Fibroblast of the aortic adventitia (primary cell): ENCODE measurements around the gene DDX23. TPM values are rescaled to one million over a fixed set of nuclear protein-coding genes. Genes with fewer than 3 reads are reported as not detected.

Experiments used
- DNase-seq: peaks from one replicate; pipeline ENCODE4 v3.0.0-alpha.2; 2010; ENCODE audit warnings: low read depth
- H3K4me3 ChIP-seq: 2 replicates; pipeline ENCODE4 v1.5.1; 2011; ENCODE audit warnings: low read depth, mild to moderate bottlenecking, control low read depth, low read length, moderate library complexity
- total RNA-seq: library from RNA; depleted of rRNA; stranded (reverse); fragments of >200 nt; gene quantifications from 2 replicates; pipeline ENCODE4 v1.2.3, GENCODE V29; 2012; ENCODE audit warnings: low replicate concordance
- TF ChIP-seq, protein P1 (sequence below): IDR thresholded peaks from 2 replicates; pipeline ENCODE4 v1.5.1; 2011; ENCODE audit warnings: mild to moderate bottlenecking, low read length, control low read depth, inconsistent platforms; ENCODE audit not compliant: insufficient read depth

DDX23 gene
- total RNA-seq, 1 donor, result 54.1 TPM

DNA sequence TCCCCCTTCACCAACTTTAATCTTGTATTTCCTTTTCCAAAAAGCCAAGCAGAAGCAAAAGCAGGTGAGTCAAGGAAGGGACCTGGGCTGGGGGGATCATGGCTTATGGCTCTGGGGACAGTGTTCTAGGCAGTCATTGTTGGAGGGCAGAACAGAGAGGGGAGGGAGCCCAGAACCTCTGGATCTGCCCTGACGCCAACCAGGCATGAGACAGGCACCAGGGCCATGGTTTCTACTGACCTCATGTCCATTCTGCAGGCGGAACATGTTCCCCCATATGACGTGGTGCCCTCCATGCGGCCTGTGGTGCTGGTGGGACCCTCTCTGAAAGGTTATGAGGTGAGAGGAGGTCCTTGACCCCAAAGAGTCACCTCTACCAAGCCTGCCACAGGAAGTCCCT is 27.1 kb downstream of the DDX23 start:
- DNase-seq, result no peak
- TF ChIP-seq, protein P1, sequence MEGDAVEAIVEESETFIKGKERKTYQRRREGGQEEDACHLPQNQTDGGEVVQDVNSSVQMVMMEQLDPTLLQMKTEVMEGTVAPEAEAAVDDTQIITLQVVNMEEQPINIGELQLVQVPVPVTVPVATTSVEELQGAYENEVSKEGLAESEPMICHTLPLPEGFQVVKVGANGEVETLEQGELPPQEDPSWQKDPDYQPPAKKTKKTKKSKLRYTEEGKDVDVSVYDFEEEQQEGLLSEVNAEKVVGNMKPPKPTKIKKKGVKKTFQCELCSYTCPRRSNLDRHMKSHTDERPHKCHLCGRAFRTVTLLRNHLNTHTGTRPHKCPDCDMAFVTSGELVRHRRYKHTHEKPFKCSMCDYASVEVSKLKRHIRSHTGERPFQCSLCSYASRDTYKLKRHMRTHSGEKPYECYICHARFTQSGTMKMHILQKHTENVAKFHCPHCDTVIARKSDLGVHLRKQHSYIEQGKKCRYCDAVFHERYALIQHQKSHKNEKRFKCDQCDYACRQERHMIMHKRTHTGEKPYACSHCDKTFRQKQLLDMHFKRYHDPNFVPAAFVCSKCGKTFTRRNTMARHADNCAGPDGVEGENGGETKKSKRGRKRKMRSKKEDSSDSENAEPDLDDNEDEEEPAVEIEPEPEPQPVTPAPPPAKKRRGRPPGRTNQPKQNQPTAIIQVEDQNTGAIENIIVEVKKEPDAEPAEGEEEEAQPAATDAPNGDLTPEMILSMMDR, result no peak

DNA sequence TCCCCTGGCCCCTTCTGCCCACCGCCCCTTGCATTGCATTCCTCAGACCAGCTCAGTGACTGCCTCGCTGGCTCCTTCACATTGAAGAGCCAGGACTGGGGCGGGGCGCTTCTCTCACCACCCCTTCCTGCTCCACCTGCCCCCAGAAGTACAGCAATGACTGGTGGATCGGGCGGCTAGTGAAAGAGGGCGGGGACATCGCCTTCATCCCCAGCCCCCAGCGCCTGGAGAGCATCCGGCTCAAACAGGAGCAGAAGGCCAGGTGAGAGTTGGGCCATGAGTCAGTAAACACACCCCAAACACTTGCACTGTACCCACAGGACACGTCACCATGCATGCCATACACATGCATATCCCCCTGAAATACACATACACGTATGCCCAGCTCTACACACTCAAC is 27.9 kb downstream of the DDX23 start:
- TF ChIP-seq, protein P1, result no peak
- DNase-seq, result no peak

More for the DNA sequence above, 27.1 kb downstream of the DDX23 start:
- no peak overlapping the region for H3K4me3 ChIP-seq

DNA sequence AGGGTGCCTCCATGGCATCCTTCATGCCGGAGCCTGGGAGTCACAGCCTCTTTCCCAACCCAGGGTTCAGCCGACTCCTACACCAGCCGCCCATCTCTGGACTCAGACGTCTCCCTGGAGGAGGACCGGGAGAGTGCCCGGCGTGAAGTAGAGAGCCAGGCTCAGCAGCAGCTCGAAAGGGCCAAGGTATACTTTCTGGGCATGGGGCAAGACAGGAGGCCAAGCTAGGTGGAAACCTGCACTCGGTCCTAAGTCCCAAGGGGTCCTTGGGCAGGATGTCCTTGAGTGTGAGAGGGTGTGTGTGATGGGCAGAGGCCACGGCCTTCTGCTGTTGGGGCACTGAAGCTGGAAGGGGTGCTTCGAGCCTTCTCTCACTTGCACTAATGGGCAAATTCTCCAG is 28.7 kb downstream of the DDX23 start:
- H3K4me3 ChIP-seq, result no peak overlapping the region
- TF ChIP-seq, protein P1, result no peak
- no peak for DNase-seq

More for the DNA sequence above, 27.9 kb downstream of the DDX23 start:
- H3K4me3 ChIP-seq, result no peak overlapping the region

DNA sequence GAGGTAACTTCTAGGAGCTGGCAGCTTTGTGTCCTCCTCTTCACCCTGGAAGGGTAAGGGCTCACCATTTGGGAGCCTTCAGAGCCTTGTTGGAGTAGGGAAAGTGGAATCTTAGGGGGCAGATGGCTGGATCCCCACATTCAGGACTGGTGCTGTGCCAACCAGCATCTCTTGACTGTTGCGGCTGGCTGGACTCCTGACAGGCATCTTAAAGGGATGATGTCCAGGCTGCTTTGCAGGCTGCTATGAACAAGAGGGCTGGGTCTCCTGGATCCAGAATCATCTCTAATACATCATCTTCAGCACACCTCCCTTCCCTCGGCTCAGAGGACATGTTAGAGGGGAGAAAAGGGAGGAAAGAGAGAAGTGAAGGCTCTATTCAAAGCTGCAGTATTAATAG is 29.3 kb downstream of the DDX23 start:
- no peak overlapping the region for H3K4me3 ChIP-seq
- TF ChIP-seq, protein P1, result no peak
- DNase-seq, result no peak

DNA sequence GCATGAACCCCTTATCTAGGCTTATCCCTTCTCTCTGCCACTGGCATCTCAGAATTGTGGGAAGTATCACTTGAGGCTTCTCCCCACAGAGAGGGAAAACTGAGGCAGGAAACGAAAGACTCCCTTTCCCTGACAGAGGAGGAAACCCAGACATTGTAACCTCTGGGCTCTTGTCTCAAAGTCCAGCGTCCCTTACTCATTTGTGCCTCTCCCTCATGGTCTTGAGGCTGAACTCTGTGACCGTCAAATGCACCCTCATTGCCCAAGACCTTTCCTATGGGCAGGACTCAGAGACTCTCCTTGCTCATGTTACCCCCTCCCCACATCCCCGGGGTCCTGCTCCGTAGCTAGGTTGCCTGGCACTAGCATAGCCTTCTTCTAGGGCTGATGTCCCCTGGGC is 29.8 kb downstream of the DDX23 start:
- H3K4me3 ChIP-seq, result no peak overlapping the region
- TF ChIP-seq, protein P1, result no peak
- DNase-seq, result no peak

DNA sequence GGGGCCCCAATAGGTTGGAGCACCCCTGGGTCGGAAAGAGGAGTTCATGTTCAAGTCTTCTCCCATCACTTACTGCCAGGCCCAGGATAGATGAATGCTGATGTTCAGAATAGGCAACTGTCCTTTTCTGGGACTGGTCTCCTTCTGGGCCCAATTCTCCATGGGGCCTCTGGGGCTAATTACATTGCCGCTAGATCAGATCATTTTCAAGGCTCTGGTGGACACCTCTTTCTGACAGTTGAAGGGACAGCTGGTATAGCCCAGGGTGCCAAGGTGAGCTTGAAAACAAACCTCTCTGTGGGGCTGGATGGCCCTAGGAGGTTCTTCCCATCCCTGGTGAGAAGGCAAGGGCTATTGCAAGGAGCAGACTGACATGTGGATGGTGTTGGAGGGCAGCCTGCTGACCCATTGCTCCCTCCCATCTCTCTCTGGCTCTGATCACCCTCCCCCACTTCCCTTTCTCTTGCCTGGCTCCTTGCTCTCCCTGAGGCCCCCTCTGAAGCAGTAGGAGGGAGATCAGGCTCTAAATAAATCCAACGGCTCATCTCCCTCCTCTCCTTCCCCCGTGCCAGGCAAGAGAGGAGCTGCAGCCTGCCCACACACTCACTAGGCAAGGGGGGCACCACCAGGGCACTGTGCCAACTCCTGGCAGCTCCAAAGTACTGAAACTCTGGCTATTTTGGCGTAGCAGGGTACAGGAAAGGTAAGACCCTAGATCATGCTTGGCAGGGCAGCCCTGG is 31.8 kb downstream of the DDX23 start:
- TF ChIP-seq, protein P1, result no peak
- H3K4me3 ChIP-seq, result no peak overlapping the region
- no peak for DNase-seq
